WTC11 (cell line): ENCODE results near the gene RABGAP1. TPM values are rescaled to one million over a fixed set of nuclear protein-coding genes. Genes with fewer than 3 reads are reported as not detected.

ENCODE experiments used
- ATAC-seq: fragments of 200-7000 bp; cut with Tn5 transposase; 2 replicates; pipeline ENCODE4 v1.10.0; 2021; ENCODE audit warnings: mild to moderate bottlenecking, moderate library complexity
- CTCF ChIA-PET: fragments of 300-600 bp; sonication (Branson Sonifier 250); formaldehyde crosslinking; loops from one replicate; lab custom pipeline; 2021; ENCODE audit warnings: antibody characterized with exemption; lab: Charles Lee
- POLR2A ChIA-PET: fragments of 350-600 bp; sonication (Branson Sonifier 250); formaldehyde crosslinking; loops from one replicate; lab custom pipeline; 2021; ENCODE audit warnings: antibody characterized with exemption; lab: Charles Lee
- DNase-seq: peaks from one replicate; pipeline ENCODE4 v3.0.0; 2021; ENCODE audit warnings: low spot score
- H3K27ac Mint-ChIP-seq: 2 replicates; pipeline ENCODE4 v1.8.0; 2021; ENCODE audit warnings: mixed read lengths
- H3K27me3 Mint-ChIP-seq: 2 replicates; pipeline ENCODE4 v1.8.0; 2021; ENCODE audit warnings: low read depth, mild to moderate bottlenecking, moderate library complexity, mixed read lengths
- H3K36me3 Mint-ChIP-seq: 2 replicates; pipeline ENCODE4 v1.8.0; 2021; ENCODE audit warnings: mixed read lengths
- H3K4me1 Mint-ChIP-seq: 2 replicates; pipeline ENCODE4 v1.8.0; 2022; ENCODE audit warnings: mixed read lengths
- H3K4me3 Mint-ChIP-seq: 2 replicates; pipeline ENCODE4 v1.8.0; 2021; ENCODE audit warnings: mild to moderate bottlenecking, moderate library complexity, mixed read lengths
- H3K9me3 Mint-ChIP-seq: 2 replicates; pipeline ENCODE4 v1.8.0; 2021; ENCODE audit warnings: mixed read lengths
- EMX1 ChIP-seq: fragments of 250-450 bp; sonication (Bioruptor Pico); IDR thresholded peaks from 2 replicates; pipeline ENCODE4 v1.8.0; 2021; ENCODE audit warnings: mild to moderate bottlenecking
- FOXK1 ChIP-seq: sonication (generic); formaldehyde crosslinking; IDR thresholded peaks from 2 replicates; pipeline ENCODE4 v1.8.0; 2022; ENCODE audit warnings: mild to moderate bottlenecking, moderate library complexity, missing genetic modification reagents
- GABPB1 ChIP-seq: sonication (generic); formaldehyde crosslinking; IDR thresholded peaks from 2 replicates; pipeline ENCODE4 v1.8.1; 2023; ENCODE audit warnings: mild to moderate bottlenecking, missing genetic modification reagents
- JAZF1 ChIP-seq: fragments of 250-450 bp; sonication (Bioruptor Pico); IDR thresholded peaks from 2 replicates; pipeline ENCODE4 v1.9.0; 2021; ENCODE audit warnings: moderate library complexity, mild to moderate bottlenecking, inconsistent platforms
- JUN ChIP-seq: sonication (generic); formaldehyde crosslinking; IDR thresholded peaks from 2 replicates; pipeline ENCODE4 v1.8.0; 2023; ENCODE audit warnings: mild to moderate bottlenecking, missing genetic modification reagents
- KAT7 ChIP-seq: sonication (generic); formaldehyde crosslinking; IDR thresholded peaks from 2 replicates; pipeline ENCODE4 v1.8.1; 2023; ENCODE audit warnings: missing genetic modification reagents, mild to moderate bottlenecking, borderline replicate concordance
- MXD4 ChIP-seq: fragments of 250-450 bp; sonication (Bioruptor Pico); IDR thresholded peaks from 2 replicates; pipeline ENCODE4 v1.8.0; 2021; ENCODE audit warnings: mild to moderate bottlenecking, moderate library complexity, borderline replicate concordance
- NFYB ChIP-seq: sonication (generic); formaldehyde crosslinking; conservative IDR thresholded peaks from 2 replicates; pipeline ENCODE4 v1.8.0; 2022; ENCODE audit warnings: low read depth, missing genetic modification reagents
- NR1H2 ChIP-seq: sonication (generic); formaldehyde crosslinking; IDR thresholded peaks from 2 replicates; pipeline ENCODE4 v1.9.0; 2021; ENCODE audit warnings: mild to moderate bottlenecking, moderate library complexity, missing genetic modification reagents
- NR3C1 ChIP-seq: sonication (generic); formaldehyde crosslinking; conservative IDR thresholded peaks from 2 replicates; pipeline ENCODE4 v1.8.1; 2023; ENCODE audit warnings: low read depth, mild to moderate bottlenecking, missing genetic modification reagents
- PRDM15 ChIP-seq: sonication (generic); formaldehyde crosslinking; IDR thresholded peaks from 2 replicates; pipeline ENCODE4 v1.8.0; 2022; ENCODE audit warnings: missing genetic modification reagents
- RELA ChIP-seq: sonication (generic); formaldehyde crosslinking; IDR thresholded peaks from 2 replicates; pipeline ENCODE4 v1.8.1; 2022; ENCODE audit warnings: missing genetic modification reagents, mild to moderate bottlenecking, borderline replicate concordance
- STAT6 ChIP-seq: sonication (generic); formaldehyde crosslinking; conservative IDR thresholded peaks from 2 replicates; pipeline ENCODE4 v1.8.1; 2023; ENCODE audit warnings: mild to moderate bottlenecking, low read depth, missing genetic modification reagents, moderate library complexity
- USF2 ChIP-seq: sonication (generic); formaldehyde crosslinking; IDR thresholded peaks from 2 replicates; pipeline ENCODE4 v1.8.1; 2023; ENCODE audit warnings: mild to moderate bottlenecking, missing genetic modification reagents, moderate library complexity
- ZBTB21 ChIP-seq: sonication (generic); formaldehyde crosslinking; IDR thresholded peaks from 2 replicates; pipeline ENCODE4 v1.8.1; 2023; ENCODE audit warnings: mild to moderate bottlenecking, missing genetic modification reagents, borderline replicate concordance
- ZNF532 ChIP-seq: fragments of 250-450 bp; sonication (Bioruptor Pico); IDR thresholded peaks from 2 replicates; pipeline ENCODE4 v1.9.0; 2021; ENCODE audit warnings: mild to moderate bottlenecking, borderline replicate concordance
- total RNA-seq: library from RNA; stranded (reverse); gene quantifications from 3 replicates; pipeline ENCODE4 v1.2.3, GENCODE V29; 2021
- TF ChIP-seq, protein P1 (sequence below): sonication (generic); formaldehyde crosslinking; IDR thresholded peaks from 2 replicates; pipeline ENCODE4 v1.8.0; 2022; ENCODE audit warnings: mild to moderate bottlenecking, missing genetic modification reagents
- TF ChIP-seq, protein P2 (sequence below): sonication (generic); formaldehyde crosslinking; IDR thresholded peaks from 2 replicates; pipeline ENCODE4 v1.8.1; 2022; ENCODE audit warnings: low read depth, mild to moderate bottlenecking, moderate library complexity, missing genetic modification reagents, borderline replicate concordance

RABGAP1 gene
- total RNA-seq, 1 experiment from 2014 or later: 38.1 TPM

DNA sequence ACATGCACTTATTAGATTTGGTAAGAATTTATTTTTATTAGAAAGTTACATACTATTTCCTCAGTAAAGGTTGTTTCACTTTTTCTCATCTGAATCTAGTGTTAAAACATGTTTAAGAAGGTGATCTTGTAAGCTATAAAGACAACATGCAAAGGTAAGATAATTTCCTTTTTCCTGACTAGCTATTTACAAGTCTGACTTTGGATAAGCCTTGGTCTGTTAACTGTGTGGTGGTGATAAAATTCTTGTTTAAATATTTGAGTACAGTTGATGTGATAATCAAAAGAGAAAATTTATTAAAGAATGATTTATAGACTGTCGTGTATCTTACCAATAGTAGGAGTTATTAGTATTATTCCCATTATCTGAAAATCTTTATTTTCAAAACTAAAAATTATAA lies 55.8 kb downstream of the RABGAP1 start:
- CTCF ChIA-PET: no interaction called here
- no peaks in the 10 kb centered on the region for H3K9me3 Mint-ChIP-seq
- no peak for DNase-seq
- TF ChIP-seq FOXK1 (CRISPR knock-in tag) (no peak), JAZF1 (CRISPR knock-in tag) (no peak), KAT7 (CRISPR knock-in tag) (no peak), JUN (CRISPR knock-in tag) (no peak), ZBTB21 (CRISPR knock-in tag) (no peak), GABPB1 (CRISPR knock-in tag) (no peak)
- peaks cover 26% of the 10 kb centered on the region for H3K36me3 Mint-ChIP-seq
- POLR2A ChIA-PET: no interaction called here
- peaks cover 31% of the 10 kb centered on the region for H3K4me1 Mint-ChIP-seq
- H3K27ac Mint-ChIP-seq: no peak overlapping the region
- ATAC-seq: no peak
- no peak overlapping the region for H3K4me3 Mint-ChIP-seq
- no peaks in the 10 kb centered on the region for H3K27me3 Mint-ChIP-seq

GRCh38 chr9:122998448-122998847 lies 57.6 kb downstream of the RABGAP1 start:
- POLR2A ChIA-PET: no interaction called here
- DNase-seq (no peak), ATAC-seq (no peak)
- Mint-ChIP-seq H3K4me3 (no peak overlapping the region), H3K27ac (no peak overlapping the region), H3K27me3 (no peaks in the 10 kb centered on the region), H3K9me3 (no peaks in the 10 kb centered on the region), H3K36me3 (peaks cover 31% of the 10 kb centered on the region), H3K4me1 (peaks cover 39% of the 10 kb centered on the region)
- CTCF ChIA-PET: no interaction called here
- TF ChIP-seq EMX1 (CRISPR knock-in tag) (no peak), FOXK1 (CRISPR knock-in tag) (no peak), RELA (CRISPR knock-in tag) (no peak), PRDM15 (no peak), NFYB (CRISPR knock-in tag) (no peak), MXD4 (CRISPR knock-in tag) (no peak), NR3C1 (no peak), ZNF532 (CRISPR knock-in tag) (no peak), STAT6 (CRISPR knock-in tag) (no peak), USF2 (CRISPR knock-in tag) (no peak), NR1H2 (CRISPR knock-in tag) (no peak), JUN (CRISPR knock-in tag) (no peak)
- TF ChIP-seq, protein P1, sequence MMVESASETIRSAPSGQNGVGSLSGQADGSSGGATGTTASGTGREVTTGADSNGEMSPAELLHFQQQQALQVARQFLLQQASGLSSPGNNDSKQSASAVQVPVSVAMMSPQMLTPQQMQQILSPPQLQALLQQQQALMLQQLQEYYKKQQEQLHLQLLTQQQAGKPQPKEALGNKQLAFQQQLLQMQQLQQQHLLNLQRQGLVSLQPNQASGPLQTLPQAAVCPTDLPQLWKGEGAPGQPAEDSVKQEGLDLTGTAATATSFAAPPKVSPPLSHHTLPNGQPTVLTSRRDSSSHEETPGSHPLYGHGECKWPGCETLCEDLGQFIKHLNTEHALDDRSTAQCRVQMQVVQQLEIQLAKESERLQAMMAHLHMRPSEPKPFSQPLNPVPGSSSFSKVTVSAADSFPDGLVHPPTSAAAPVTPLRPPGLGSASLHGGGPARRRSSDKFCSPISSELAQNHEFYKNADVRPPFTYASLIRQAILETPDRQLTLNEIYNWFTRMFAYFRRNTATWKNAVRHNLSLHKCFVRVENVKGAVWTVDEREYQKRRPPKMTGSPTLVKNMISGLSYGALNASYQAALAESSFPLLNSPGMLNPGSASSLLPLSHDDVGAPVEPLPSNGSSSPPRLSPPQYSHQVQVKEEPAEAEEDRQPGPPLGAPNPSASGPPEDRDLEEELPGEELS: no peak
- TF ChIP-seq, protein P2, sequence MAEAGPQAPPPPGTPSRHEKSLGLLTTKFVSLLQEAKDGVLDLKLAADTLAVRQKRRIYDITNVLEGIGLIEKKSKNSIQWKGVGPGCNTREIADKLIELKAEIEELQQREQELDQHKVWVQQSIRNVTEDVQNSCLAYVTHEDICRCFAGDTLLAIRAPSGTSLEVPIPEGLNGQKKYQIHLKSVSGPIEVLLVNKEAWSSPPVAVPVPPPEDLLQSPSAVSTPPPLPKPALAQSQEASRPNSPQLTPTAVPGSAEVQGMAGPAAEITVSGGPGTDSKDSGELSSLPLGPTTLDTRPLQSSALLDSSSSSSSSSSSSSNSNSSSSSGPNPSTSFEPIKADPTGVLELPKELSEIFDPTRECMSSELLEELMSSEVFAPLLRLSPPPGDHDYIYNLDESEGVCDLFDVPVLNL (CRISPR knock-in tag): no peak
